Adrenal gland (tissue), 12 donors: ENCODE results near the gene MROH2A. TPM values are rescaled to one million over a fixed set of nuclear protein-coding genes. Genes with fewer than 3 reads are reported as not detected.

Experiments used
- DNase-seq, 7 donors: peaks; one replicate each; pipeline ENCODE4 v3.0.0-alpha.2; 2019 to 2020
- H3K27ac ChIP-seq, 5 donors: fragments of 200-600 bp; sonication (generic) in 4 of 5; 1 replicate in 3 of 5; 2 replicates in 2 of 5; pipeline versions ENCODE4 v1.5.1 to v1.8.0; 2016 to 2020; ENCODE audit warnings: mild to moderate bottlenecking in 1 of 5
- H3K27me3 ChIP-seq: fragments of 200-600 bp; 2 replicates; pipeline ENCODE4 v1.8.0; 2021
- H3K36me3 ChIP-seq, 2 donors: fragments of 200-600 bp; replicated peaks in 1 of 2; 1 replicate in 1 of 2; 2 replicates in 1 of 2; pipeline versions ENCODE4 v1.5.1 to v1.8.0; 2018 to 2022
- H3K4me1 ChIP-seq, 2 donors: fragments of 200-600 bp; replicated peaks in 1 of 2; 1 replicate in 1 of 2; 2 replicates in 1 of 2; pipeline versions ENCODE4 v1.5.1 to v1.8.0; 2018 to 2021
- H3K4me3 ChIP-seq, 4 donors: fragments of 200-600 bp; sonication (generic) in 3 of 4; one replicate each; pipeline ENCODE4 v1.5.1; 2016 to 2018
- H3K9me3 ChIP-seq, 3 donors: fragments of 200-600 bp; sonication (generic) in 1 of 3; replicated peaks in 1 of 3; 1 replicate in 2 of 3; 2 replicates in 1 of 3; pipeline versions ENCODE4 v1.5.1 to v1.8.0; 2016 to 2021
- POLR2A ChIP-seq, 2 donors: fragments of 450-650 bp; IDR thresholded peaks; one replicate each; pipeline ENCODE4 v1.6.1; 2017; ENCODE audit warnings: antibody characterized with exemption in 2 of 2, mild to moderate bottlenecking in 2 of 2, moderate library complexity in 1 of 2
- WGBS, 4 donors: extraction: QIAGEN DNeasy Blood & Tissue Kit in 2 of 4; methylation state at CpG; one replicate each; pipeline versions ENCODE4 v1.1.5 to v1.1.7; 2013 to 2017; 5-methylcytosine and 5-hydroxymethylcytosine counted together
- intact Hi-C, 2 donors: fragments of 100-400 bp; cut with DNase I; formaldehyde crosslinking; loops; one replicate each; pipeline versions ENCODE4 v1.14.1 to v1.15.0; 2022 to 2023
- polyA plus RNA-seq, 3 donors: library from polyadenylated mRNA; stranded (reverse); fragments of 200-250 nt in 2 of 3; fragments of 350-450 nt in 1 of 3; fragmentation: Illumina TruSeq in 1 of 3; extraction: RNeasy Lipid Tissue Mini Kit (QIAGEN cat#74804) in 1 of 3; gene quantifications; one replicate each; pipeline ENCODE4 v1.2.3, GENCODE V29; 2013 to 2014
- total RNA-seq, 9 donors: library from RNA; depleted of rRNA in 4 of 9; stranded (reverse); fragments of >200 nt in 4 of 9; fragments of 120-200 nt in 1 of 9; fragmentation: NEBNext Ultra II Directional in 1 of 9; extraction: Animal tissue kit (Norgen Biotek cat#: 25700) in 1 of 9; gene quantifications; one replicate each; pipeline versions ENCODE4 v1.1.0 to v1.2.4, GENCODE V29; 2013 to 2023
- TF ChIP-seq, protein P1 (sequence below), 6 experiments: fragments of 450-650 bp in 4 of 6; fragments of 200-600 bp in 2 of 6; sonication (generic) in 1 of 6; IDR thresholded peaks; 1 replicate in 5 of 6; 2 replicates in 1 of 6; pipeline versions ENCODE4 v1.5.1 to v1.8.0; 2016 to 2021; ENCODE audit warnings: antibody characterized with exemption in 6 of 6, mild to moderate bottlenecking in 2 of 6, moderate library complexity in 1 of 6
- donor health status: healthy with polysubstance abuse.
- donor health status: Bipolar disorder and iron deficiency.
- donor health status: DM: yes; HTN: yes; CAD: no.
- donor health status: DM: no; HTN: no; CAD: no.
- donor health status: DM: no; HTN: no; CAD: no.
- donor health status: DM: yes; HTN: yes; CAD: no.

Gene MROH2A
- total and polyA plus RNA-seq, 12 donors, result 0.13 TPM; not detected in 11

DNA sequence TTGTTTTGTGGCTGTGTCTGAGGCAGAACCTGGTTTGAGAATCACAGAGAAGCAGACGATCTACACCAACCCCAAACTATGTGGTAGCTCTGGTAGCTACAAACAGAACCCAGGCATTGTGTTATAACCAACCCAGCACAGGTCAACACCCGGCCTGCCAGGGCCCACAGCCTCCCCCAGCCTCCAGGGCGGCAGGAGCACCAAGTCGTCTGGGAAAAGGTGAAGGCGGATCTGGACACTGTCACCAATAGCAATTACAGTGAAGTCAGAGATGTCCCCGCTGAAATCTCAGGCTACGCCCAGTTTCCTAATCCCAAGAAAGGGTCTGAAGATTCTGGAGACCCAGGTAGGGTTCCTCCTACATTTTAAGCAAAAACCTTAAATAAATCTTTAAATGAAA lies 72.6 kb downstream of the MROH2A start:
- H3K27me3 ChIP-seq, result no peaks in the 10 kb centered on the region
- no peak overlapping the region for H3K4me3 ChIP-seq
- H3K9me3 ChIP-seq, result no peaks in the 10 kb centered on the region
- no peak for DNase-seq
- H3K4me1 ChIP-seq, result peaks cover 0 to 10% of the 10 kb centered on the region in 2 donors
- 87 to 97% (median 92%) methylated on average over 7 of the region's 7 CpGs for WGBS, 4 donors
- no peaks in the 10 kb centered on the region for H3K36me3 ChIP-seq
- no peak overlapping the region for H3K27ac ChIP-seq
- intact Hi-C loops, result no loop called here
- TF ChIP-seq, protein P1, sequence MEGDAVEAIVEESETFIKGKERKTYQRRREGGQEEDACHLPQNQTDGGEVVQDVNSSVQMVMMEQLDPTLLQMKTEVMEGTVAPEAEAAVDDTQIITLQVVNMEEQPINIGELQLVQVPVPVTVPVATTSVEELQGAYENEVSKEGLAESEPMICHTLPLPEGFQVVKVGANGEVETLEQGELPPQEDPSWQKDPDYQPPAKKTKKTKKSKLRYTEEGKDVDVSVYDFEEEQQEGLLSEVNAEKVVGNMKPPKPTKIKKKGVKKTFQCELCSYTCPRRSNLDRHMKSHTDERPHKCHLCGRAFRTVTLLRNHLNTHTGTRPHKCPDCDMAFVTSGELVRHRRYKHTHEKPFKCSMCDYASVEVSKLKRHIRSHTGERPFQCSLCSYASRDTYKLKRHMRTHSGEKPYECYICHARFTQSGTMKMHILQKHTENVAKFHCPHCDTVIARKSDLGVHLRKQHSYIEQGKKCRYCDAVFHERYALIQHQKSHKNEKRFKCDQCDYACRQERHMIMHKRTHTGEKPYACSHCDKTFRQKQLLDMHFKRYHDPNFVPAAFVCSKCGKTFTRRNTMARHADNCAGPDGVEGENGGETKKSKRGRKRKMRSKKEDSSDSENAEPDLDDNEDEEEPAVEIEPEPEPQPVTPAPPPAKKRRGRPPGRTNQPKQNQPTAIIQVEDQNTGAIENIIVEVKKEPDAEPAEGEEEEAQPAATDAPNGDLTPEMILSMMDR (IDR thresholded peaks at IDR 0.05), result no peak
- no peak for TF ChIP-seq POLR2A (IDR thresholded peaks at IDR 0.05)

GRCh38 chr2:233851169-233851568 lies 73.0 kb downstream of the MROH2A start:
- no peak for TF ChIP-seq POLR2A (IDR thresholded peaks at IDR 0.05)
- TF ChIP-seq, protein P1 (IDR thresholded peaks at IDR 0.05), result no peak
- intact Hi-C loops, result no loop called here
- H3K4me1 ChIP-seq, result peaks cover 0 to 10% of the 10 kb centered on the region in 2 donors
- DNase-seq, result no peak
- WGBS, 4 donors, result 96 to 97% (median 97%) methylated on average over 6 of the region's 6 CpGs
- H3K27ac ChIP-seq, result no peak overlapping the region
- no peaks in the 10 kb centered on the region for H3K9me3 ChIP-seq
- no peak overlapping the region for H3K4me3 ChIP-seq
- no peaks in the 10 kb centered on the region for H3K36me3 ChIP-seq
- H3K27me3 ChIP-seq, result no peaks in the 10 kb centered on the region

DNA sequence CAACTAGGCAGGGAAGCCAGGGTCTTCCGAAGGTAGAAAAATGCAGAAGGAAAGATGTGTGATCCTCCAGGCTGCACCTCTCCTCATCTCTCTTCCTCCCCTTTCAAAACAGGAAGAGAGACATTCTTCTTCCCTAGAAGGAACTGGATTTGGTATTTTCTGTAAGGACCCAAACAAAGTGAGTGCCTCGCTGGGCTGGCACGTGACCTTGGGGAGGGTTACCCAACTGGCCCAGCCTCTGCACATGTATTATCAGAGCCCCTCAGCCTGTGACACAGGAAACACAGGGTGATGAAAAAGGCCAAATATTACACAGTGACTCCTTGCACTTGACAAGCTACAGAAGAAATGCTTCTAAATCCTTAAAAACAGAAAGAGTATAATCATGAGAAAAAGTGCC lies 73.9 kb downstream of the MROH2A start:
- Histone ChIP-seq H3K4me1 (peaks cover 0 to 10% of the 10 kb centered on the region in 2 donors), H3K4me3 (no peak overlapping the region), H3K36me3 (no peaks in the 10 kb centered on the region), H3K27ac (no peak overlapping the region), H3K27me3 (no peaks in the 10 kb centered on the region), H3K9me3 (no peaks in the 10 kb centered on the region)
- TF ChIP-seq POLR2A (IDR thresholded peaks at IDR 0.05), result no peak
- TF ChIP-seq, protein P1 (IDR thresholded peaks at IDR 0.05), result no peak
- no peak for DNase-seq
- WGBS, 4 donors, result 37 to 78% (median 50%) methylated on average over 3 of the region's 3 CpGs
- intact Hi-C loops, result no loop called here

GRCh38 chr2:233853353-233853752 lies 75.2 kb downstream of the MROH2A start:
- H3K27me3 ChIP-seq, result no peaks in the 10 kb centered on the region
- no peaks in the 10 kb centered on the region for H3K9me3 ChIP-seq
- no peak overlapping the region for H3K27ac ChIP-seq
- no peak overlapping the region for H3K4me3 ChIP-seq
- TF ChIP-seq, protein P1 (IDR thresholded peaks at IDR 0.05), result no peak
- TF ChIP-seq POLR2A (IDR thresholded peaks at IDR 0.05), result no peak
- WGBS, 4 donors, result 40 to 58% (median 50%) methylated on average over 8 of the region's 8 CpGs
- no peaks in the 10 kb centered on the region for H3K36me3 ChIP-seq
- peaks cover 0 to 10% of the 10 kb centered on the region in 2 donors for H3K4me1 ChIP-seq
- DNase-seq, result no peak
- intact Hi-C loops, result no loop called here
